Mammary epithelial cell (primary cell): ENCODE data around the gene SLAIN2.

ENCODE experiments used
- EZH2 ChIP-seq: IDR thresholded peaks from 2 replicates; pipeline ENCODE4 v1.6.1; 2012; ENCODE audit warnings: low read length, inconsistent platforms, borderline replicate concordance
- TF ChIP-seq, protein P1 (sequence below), 2 donors: IDR thresholded peaks in 1 of 2; conservative IDR thresholded peaks in 1 of 2; 2 replicates each; pipeline ENCODE4 v1.5.1; 2011 to 2012; ENCODE audit warnings: inconsistent platforms in 2 of 2, low read length in 2 of 2, mild to moderate bottlenecking in 2 of 2, control low read depth in 1 of 2, low read depth in 1 of 2; ENCODE audit not compliant: insufficient read depth in 1 of 2; ENCODE audit errors: extremely low read depth in 1 of 2

DNA sequence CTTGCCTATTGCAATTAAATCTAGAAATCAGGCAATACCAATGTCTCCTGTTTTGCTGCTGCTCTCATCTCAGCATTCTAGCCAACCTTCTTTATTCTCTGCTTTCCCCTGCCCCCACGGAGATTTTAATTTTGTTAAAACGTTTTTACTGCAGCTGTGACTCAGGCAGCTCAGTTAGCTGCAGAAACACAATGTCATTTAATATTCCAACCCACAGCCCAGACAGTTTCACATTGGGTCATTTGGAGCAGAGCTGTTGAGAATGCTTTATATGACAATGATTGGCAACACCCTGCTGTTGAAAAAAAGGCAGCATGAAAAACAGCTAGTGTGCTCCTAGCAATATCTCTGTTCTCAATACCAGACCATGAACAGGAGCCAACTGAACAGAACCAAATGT lies 129.2 kb downstream of the SLAIN2 start:
- TF ChIP-seq EZH2 = no peak
- TF ChIP-seq, protein P1, sequence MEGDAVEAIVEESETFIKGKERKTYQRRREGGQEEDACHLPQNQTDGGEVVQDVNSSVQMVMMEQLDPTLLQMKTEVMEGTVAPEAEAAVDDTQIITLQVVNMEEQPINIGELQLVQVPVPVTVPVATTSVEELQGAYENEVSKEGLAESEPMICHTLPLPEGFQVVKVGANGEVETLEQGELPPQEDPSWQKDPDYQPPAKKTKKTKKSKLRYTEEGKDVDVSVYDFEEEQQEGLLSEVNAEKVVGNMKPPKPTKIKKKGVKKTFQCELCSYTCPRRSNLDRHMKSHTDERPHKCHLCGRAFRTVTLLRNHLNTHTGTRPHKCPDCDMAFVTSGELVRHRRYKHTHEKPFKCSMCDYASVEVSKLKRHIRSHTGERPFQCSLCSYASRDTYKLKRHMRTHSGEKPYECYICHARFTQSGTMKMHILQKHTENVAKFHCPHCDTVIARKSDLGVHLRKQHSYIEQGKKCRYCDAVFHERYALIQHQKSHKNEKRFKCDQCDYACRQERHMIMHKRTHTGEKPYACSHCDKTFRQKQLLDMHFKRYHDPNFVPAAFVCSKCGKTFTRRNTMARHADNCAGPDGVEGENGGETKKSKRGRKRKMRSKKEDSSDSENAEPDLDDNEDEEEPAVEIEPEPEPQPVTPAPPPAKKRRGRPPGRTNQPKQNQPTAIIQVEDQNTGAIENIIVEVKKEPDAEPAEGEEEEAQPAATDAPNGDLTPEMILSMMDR (conservative IDR thresholded peaks at IDR 0.05 in 1 of 2, IDR thresholded peaks at IDR 0.05 in 1 of 2; ENCODE audit: extremely low read depth in 1 of 2, insufficient read depth in 1 of 2, low read depth in 1 of 2, low read length in 2 of 2) = no peak
